Stimulated activated CD8-positive, alpha-beta memory T cell treated with anti-CD3 and anti-CD28 coated beads, Interleukin-15, amount 100 ng/mL, for 4 hours (primary cell): ENCODE data around the gene ZNF835.
"Not testable (repeated sequence)": the region's sequence is repeated elsewhere in the genome, so short reads cannot be mapped to it uniquely, and the experiment has no call there.

Source experiments
- DNase-seq, 2 donors: peaks; one replicate each; pipeline ENCODE4 v3.0.0-alpha.2; 2020; ENCODE audit warnings: low read depth in 2 of 2

Gene ZNF835

DNA sequence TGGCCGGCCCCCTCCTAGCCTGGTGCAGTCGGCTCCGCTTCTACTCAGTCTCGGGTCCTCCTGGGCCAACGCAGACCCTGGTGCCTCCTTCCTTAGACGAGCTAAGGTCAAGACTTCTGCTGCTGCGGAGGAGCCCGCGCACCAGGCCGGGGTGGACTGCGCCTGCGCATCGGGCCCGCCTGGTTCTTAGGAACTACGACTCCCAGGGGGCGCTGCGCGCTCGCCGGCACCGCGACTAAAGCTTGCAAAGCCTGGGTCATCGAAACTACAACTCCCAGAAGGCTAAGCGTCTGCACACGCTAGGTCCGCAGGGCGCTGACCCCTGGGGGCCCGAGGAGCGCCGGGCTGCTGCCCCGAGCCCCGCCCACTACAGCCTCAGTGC lies at the start of gene ZNF835:
TSS of gene ZNF835 (minus strand) at position 145 of the 382 bp plus-strand sequence. CDS start 6,559 bp downstream, outside the sequence.
- peak; percentile 56 to 61 for DNase-seq

DNA sequence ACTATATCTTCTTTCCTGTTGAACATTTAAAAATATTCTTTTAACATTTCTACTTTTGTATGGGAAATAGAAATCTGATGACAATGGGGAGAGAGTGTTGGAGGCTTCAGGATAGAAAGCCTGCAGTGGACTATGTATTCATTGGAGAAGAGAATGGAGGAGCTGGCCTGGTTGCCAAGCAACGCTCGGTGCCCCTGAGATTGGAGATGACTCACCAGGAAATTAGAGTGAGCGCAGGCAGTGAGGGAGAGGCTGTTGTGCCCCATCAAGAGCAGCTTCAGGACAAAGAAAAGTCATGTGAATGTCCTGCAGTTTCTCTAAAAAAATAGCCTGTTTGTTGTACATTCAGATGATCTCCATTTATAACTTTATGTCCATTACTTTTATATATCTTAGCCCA lies 48.7 kb upstream of the ZNF835 start:
- DNase-seq, result no peak

DNA sequence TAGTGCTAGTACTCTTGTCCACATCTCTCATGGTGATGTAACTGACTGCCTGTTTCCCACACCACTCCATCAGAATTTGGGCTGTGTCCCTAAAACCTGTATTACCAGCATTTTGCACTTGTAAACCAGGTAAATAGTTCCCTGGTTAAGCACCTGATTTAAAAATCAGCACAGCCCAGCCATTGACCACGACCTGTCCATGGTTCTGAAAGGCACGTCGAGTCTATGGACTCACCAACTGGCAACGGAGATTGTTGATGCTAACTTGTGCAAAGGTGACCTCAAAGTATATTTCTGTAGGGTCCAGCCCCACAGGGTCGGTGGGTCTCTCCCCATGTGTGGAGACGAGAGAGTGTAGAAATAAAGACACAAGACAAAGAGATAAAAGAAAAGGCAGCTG lies 46.7 kb upstream of the ZNF835 start:
- DNase-seq, result no peak

DNA sequence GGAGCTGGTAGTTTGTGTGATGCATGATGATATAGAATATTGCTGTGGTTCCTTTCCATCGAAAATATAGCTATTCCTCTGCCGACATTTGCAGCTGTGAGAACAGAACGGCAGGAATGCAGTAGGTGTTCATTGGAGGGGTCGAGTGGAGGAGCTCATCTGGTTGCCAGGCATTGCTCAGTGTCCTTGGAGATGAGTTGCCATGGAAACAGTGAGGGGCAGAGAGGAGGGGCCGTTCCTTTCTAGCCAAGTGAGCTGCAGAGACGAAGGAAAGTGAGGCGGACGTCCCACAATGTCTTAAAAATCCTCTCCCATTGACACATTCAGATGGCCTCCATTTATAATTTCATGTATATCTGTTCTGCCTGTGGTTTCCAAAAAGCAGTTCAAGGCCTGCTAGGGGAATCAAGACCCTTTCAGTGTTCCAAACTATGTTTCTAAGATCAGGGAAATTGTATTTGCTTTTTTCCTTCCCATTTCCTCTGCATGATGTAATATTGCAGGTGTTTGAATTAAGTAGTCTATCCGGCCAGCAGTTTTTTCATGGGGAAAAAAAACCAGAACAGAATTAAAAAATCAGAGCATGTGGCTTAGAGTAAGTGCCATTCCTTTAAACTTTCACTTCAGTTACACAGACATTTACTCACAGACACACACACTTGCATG lies 41.2 kb upstream of the ZNF835 start:
- DNase-seq, result no peak

DNA sequence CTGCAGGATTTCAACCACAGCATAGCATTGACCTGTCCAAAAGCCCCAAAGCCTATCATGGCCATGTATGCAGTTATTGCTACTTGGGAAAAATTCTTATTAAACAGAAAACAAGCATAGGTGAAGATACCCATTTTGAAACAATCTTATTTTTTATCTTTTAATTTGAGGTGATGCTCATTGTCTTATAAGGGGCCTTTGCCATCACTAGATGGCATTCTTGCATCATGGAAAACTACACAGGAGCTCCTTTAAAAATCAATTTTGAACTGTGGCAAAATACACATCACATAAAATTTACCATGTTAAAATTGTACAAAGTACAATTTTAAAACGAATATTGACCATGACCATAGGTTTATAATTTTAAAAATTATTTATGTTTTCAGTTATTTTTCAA lies 38.9 kb upstream of the ZNF835 start:
- no peak for DNase-seq

DNA sequence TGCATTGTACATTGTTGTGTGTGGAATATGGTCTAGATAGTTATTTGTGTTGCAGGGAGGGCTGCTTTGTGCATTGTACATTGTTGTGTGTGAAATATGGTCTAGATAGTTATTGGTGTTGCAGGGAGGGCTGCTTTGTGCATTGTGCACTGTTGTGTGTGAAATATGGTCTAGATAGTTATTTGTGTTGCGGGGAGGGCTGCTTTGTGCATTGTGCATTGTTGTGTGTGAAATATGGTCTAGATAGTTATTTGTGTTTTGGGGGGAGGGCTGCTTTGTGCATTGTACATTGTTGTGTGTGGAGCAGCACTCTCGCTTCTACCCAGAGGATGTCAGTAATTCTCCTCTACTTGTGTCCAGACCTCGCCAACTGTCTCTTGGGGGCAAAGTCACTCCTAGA lies 36.3 kb upstream of the ZNF835 start:
- DNase-seq, result no peak

DNA sequence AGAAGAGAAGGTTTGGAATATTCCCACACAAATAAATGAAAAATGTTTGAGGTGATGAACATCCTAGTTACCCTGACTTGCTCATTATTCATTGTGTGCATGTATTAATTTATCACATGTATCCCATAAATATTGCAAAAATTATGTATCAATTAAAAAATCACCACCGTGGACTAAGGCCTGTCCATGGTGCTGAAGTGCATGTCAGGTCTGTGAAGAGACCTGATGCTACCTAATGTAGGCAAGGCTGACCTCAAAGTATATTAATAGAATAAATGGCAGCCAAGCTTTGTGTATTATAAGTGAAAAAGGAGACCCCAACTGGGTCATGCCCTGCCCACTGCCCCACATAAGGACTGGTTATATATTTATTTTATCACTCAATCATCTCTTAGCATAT lies 34.4 kb upstream of the ZNF835 start:
- no peak for DNase-seq

DNA sequence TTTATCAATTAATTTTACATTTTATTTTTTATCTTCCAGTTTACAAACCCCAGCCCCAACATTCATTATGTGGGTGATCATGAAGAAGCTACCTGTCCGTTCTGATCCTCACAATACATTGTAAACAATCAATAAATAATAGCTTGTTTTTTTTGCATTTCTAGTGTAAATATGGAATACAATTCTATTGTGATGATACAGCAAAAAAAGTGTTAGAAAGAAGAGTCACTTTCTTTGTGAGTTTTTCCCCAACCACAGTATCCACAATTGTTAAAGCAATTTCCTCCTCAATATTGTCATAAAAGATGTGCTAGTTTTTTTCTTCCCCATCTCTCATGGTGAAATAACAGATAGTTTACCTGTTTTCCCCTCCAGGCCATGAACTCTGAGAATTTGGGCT lies 30.3 kb upstream of the ZNF835 start:
- DNase-seq, result no peak

DNA sequence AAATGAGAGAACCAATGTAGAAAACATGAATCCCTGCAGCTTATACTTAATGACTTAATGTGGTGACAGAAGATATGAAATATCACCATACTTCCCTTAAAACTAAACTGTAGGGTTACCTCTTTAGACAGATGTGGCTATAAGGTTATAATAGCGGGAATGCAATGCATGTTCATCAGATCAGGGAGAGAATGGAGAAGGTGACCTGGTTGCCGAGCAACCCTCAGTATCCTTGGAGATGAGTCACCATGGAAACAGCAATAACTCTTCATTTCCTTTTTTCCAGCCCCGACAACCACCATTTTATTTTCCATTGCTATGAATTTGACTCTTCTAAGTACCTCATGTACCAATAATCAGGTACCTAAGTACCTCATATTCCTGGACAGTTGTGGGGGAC lies 28.0 kb upstream of the ZNF835 start:
- no peak for DNase-seq

DNA sequence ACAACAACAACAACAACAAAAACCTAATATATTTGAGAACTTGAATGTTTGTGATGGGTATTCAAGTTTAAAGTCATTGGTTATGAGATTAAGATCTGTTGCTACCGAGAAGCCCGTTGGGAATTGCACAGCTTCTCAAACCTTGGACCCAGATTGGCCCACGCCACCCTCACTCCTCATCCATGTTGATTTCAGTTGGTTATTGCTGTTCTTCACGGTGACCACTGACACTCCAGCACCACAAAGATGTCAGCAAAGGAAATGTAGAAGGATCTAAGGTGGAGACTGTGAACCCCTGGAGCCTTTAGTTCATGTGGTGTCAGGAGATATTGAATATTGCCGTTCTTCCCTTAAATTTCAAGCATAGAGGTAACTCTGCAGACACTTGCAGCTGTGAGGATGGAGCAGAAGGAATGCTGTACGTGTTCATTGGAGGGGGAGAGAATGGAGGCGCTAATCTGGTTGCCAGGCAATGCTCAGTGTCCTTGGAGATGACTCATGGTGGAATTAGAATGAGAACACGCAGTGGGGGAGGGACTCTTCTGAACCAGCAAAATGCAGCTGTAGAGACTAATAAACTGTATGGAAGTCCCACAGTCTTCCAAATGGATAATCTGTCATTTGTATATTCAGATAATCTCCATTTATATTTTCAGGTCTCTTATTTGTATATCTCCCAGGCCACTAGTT lies 20.8 kb upstream of the ZNF835 start:
- DNase-seq, result no peak

DNA sequence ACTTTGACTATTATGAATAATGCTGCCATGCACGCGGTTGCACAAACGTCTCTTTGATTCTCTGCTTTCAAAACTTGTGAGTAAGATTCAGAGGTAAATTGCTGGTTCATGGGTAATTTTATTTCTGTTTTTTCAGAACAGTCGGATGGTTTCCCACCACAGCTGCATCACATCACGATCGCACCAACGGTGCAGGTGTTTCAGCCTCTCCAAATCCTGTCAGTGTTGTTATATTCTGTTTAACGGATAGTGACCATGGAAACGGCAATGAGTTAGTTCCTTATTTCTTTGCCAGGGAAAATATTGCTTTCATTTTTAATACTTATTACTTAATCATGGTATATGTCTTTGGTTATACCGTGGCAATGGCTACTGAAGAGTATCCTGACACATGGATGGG lies 19.1 kb upstream of the ZNF835 start:
- no peak for DNase-seq

DNA sequence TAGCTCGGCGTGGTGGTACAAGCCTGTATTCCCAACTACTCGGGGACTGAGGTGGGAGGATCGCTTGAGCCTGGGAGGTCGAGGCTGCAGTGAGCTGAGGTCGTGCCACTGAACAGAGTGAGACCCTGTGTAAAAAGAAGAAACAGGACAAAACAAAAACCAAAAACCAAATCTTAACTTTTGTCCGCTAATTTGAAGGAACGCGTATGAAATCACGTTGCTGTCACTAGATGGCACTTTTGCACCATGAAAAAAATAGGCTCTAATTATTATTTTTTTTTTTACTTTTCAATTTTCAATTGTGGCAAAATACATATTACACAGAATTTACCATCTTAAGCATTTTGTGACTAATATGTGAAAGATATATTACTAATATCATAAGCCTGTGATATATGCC lies 17.6 kb upstream of the ZNF835 start:
- no peak for DNase-seq

DNA sequence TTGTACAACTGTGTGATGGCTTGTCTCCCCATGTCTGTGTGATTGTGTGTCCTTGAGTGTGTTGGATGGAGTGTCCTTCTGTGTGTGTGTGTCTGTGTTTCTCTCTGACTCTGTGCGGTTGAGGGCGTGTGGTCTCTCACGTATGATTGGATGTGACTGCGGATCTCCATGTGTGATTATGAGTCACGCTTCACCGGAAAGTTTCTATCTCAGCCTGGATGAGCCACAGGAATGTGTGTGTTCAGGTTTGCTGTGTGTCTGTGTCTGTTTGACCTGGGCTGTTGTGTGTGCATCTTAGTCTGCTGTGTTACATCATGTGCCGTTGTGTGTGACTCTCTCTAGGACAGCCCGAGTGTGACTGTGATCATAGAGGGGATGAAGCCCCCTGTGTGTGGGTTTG lies 15.5 kb upstream of the ZNF835 start:
- DNase-seq, result no peak

DNA sequence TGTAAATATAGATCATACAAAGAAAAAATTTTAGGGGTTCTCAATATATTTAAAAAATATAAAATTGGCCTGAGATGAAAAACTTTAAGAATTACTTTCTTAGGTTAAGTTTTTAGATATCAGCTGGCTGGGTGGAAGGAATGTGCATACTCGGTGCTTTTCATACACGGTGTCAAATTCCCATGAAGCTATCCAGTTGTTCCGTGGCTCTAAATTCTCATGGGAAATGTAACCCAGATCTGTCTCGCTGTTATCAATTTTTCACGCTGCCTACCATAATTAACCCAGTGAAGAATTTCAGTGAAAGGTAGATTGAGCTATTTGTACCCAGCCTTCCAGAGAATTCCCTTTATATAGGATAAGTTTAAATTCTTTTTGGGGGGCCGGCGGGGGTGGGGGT lies 11.6 kb upstream of the ZNF835 start:
- DNase-seq, result no peak

DNA sequence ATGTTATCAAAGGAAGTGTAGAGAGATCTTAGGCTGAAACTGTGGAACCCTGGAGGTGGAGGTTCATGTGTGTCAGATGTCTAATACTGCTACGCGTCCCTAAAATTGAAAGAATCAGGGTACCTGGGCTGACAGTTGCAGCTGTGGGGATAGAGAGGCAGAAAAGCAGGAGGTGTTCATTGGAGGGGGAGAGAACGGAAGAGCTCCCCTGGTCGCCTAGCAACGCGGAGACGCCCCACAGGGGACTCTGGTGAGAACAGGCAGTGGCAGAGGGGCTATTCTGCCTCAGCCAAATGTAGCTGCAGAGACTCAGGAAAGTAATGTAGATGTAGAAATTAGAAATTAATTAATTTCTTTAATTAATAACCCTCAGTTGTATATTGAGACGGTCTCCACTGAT lies 10.1 kb upstream of the ZNF835 start:
- DNase-seq, result no peak

DNA sequence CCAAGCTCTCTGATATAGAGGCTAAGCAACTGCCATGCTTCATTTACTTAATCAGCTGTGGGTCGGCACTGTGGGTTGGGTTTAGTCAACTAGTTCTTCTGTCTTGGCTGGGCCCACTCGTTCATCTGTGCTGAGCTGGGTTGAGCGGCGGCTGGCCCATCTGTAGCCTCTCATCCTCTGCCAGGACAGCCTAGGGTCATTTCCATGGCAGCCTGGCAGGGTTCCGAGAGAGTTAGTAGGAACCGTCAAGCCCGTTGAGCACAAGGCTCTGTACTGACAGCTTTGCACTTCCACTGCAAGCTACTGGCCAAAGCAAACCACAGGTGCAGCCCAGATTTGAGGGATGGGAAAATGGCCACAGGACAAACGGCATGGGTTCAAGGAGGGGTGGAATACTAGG lies 6.6 kb upstream of the ZNF835 start:
- no peak for DNase-seq

DNA sequence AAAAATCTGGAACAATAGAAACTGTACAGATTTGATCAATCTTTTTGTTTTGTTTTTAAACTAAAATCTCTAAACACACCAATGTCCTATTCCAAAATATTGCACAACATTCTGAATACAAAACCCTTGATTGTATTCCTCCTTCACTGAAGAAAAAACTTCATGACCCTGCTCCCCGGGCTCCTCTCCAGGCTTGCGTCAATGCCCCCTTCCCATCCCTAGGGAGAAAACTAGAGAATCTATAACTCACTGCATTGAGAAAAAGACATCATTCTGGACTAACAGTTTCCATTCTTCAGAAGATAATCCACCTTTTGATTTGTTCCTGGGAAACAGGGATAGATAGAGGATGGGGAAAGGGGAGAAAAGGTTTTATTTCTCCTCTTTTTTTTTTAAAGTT lies 1.1 kb upstream of the ZNF835 start:
- DNase-seq, result not testable (repeated sequence)

DNA sequence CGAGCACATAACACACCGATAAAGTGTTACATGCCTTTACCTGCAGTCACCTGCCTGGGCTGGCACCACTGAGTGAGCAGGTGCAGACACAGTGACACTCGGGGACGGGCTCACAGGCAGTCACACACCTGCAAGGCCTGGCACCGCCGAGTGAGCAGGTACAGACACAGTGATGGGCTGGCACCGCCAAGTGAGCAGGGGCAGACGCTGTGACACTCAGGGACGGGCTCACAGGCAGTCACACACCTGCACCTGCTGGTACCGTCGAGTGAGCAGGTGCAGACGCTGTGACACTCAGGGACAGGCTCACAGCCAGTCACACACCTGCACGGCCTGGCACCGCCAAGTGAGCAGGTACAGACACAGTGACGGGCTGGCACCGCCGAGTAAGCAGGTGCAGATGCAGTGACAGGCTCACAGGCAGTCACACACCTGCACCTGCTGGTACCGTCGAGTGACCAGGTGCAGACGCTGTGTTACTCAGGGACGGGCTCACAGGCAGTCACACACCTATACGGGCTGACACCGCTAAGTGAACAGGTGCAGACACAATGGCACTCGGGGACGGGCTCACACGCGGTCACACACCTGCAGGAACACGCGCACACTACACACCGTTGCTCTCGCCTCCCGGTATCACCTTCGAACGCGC lies 470 bp downstream of the ZNF835 start:
- no peak for DNase-seq

DNA sequence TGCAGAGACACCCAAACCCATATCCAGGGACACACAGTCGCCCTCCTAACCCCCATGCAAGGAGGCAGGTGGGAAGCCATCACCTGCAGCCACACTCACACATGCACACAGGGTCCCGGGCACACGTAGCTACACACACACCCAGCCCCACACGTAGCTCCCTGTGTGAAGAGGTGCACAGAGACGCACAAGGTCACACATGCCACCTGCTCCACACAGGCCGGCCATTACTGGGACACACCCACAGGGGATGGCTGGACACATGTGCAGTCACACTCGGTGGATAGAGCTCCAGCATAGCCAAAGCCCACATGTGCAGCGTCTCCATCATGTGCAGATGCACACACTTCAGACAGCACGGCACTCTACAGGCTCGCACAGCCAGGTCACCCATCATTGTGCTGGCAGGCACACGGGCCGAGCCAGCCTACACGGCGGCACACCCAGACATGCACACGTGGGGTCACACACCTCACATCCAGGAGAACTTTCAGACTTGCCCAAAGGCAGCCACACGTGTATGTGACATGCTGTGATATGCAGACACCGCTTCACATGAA lies 1.1 kb downstream of the ZNF835 start:
- no peak for DNase-seq

DNA sequence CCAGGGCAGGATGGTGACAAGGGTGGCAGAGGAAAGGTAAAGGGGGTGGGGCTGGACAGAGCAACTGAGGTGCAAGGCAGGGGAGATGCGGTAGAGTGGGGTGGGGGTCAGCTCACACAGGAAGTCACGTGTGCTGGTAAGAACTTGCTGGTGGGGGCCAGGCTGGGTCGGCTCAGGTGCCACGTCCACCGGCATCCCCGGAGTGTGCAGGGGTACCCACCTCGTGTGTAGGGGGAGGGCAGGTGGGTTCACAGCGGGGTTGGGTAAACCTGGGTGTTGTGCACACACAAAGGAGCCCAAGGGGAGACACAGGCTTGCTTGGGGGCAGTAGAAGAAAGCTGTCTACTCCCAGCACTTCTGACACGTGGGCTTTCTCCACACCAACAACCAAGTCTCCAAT lies 2.9 kb downstream of the ZNF835 start:
- no peak for DNase-seq

DNA sequence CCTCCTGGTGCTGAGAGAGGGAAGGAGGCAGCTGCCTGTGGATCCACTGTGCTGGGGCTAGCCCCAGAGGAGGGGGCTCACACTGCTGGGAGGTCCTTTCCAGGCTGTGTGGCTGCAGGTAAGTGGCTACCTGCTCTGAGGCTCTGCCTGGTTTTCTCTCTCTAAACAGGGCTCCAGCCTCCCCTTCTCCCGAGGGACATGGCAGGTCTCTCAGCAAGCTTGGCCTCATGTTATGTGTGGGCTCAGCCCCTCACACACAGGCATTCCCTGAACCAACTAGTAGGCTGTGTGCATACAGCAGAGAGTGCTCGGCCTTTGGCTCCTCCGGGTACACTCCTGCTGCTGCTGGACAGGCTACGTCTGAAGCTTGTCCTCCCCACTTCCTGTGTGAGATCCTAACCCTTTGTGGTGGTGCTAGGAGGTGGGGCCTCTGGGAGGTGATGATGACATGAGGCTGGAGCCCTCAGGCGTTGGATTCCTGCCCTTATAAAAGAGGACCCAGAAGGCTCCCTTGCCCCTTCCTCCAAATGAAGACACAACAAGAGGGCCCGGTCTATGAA lies 4.2 kb downstream of the ZNF835 start:
- no peak for DNase-seq

DNA sequence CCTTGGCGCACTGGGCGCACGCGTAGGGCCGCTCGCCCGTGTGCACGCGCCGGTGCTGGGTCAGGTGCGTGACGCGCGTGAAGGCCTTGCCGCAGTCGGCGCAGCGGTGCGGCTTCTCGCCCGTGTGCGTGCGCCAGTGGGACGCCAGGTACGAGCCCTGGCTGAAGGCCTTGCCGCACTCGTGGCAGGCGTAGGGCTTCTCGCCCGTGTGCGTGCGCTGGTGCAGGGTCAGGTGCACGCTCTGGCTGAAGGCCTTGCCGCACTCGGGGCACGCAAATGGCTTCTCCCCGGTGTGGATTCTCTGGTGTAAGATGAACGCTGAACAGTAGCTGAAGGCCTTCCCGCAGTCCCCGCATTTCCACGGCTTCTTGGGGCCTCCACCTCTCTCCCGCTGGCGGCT lies 7.0 kb downstream of the ZNF835 start:
- no peak for DNase-seq
